GM21528 (cell line): ENCODE measurements around the gene CATSPERB.
"Not testable (repeated sequence)": the region's sequence is repeated elsewhere in the genome, so short reads cannot be mapped to it uniquely, and the experiment has no call there.

Experiments used
- ATAC-seq: cut with Tn5 transposase; IDR thresholded peaks from one replicate; pipeline ENCODE4 v1.9.1; 2021; ENCODE audit warnings: mild to moderate bottlenecking, moderate library complexity; ENCODE audit not compliant: unreplicated experiment, low FRiP score

CATSPERB gene

GRCh38 chr14:91739867-91740266 is 8.0 kb upstream of the CATSPERB start:
- ATAC-seq: not testable (repeated sequence)

GRCh38 chr14:91737619-91738018 is 5.7 kb upstream of the CATSPERB start:
- ATAC-seq: no peak

- no peak for ATAC-seq
These were observed 1.1 kb upstream of the CATSPERB start for GRCh38 chr14:91732859-91733477.

GRCh38 chr14:91732439-91732838 is 553 bp upstream of the CATSPERB start:
- no peak for ATAC-seq

GRCh38 chr14:91731018-91731417 is 868 bp downstream of the CATSPERB start:
- ATAC-seq: no peak

GRCh38 chr14:91729756-91730155 is 2.1 kb downstream of the CATSPERB start:
- no peak for ATAC-seq

GRCh38 chr14:91728616-91729183 is 3.2 kb downstream of the CATSPERB start:
- ATAC-seq: no peak

GRCh38 chr14:91727121-91727520 is 4.8 kb downstream of the CATSPERB start:
- no peak for ATAC-seq

- no peak for ATAC-seq
These were observed 8.4 kb downstream of the CATSPERB start for GRCh38 chr14:91723501-91723900.

- no peak for ATAC-seq
These were observed 9.5 kb downstream of the CATSPERB start for GRCh38 chr14:91722386-91722785.

- no peak for ATAC-seq
These were observed 12.0 kb downstream of the CATSPERB start for GRCh38 chr14:91719839-91720238.

- ATAC-seq: no peak
These were observed 14.9 kb downstream of the CATSPERB start for GRCh38 chr14:91716999-91717398.

- ATAC-seq: no peak
These were observed 17.1 kb downstream of the CATSPERB start for GRCh38 chr14:91714805-91715204.

GRCh38 chr14:91708795-91709194 is 23.1 kb downstream of the CATSPERB start:
- ATAC-seq: no peak

- ATAC-seq: no peak
These were observed 24.9 kb downstream of the CATSPERB start for GRCh38 chr14:91706996-91707395.

- no peak for ATAC-seq
These were observed 37.2 kb downstream of the CATSPERB start for GRCh38 chr14:91694643-91695042.

- ATAC-seq: no peak
These were observed 38.5 kb downstream of the CATSPERB start for GRCh38 chr14:91693346-91693745.

- no peak for ATAC-seq
These were observed 39.8 kb downstream of the CATSPERB start for GRCh38 chr14:91692075-91692474.

GRCh38 chr14:91689608-91690007 is 42.3 kb downstream of the CATSPERB start:
- no peak for ATAC-seq

- ATAC-seq: not testable (repeated sequence)
These were observed 44.5 kb downstream of the CATSPERB start for GRCh38 chr14:91687436-91687835.

- no peak for ATAC-seq
These were observed 46.3 kb downstream of the CATSPERB start for GRCh38 chr14:91685600-91685999.

- ATAC-seq: no peak
These were observed 49.9 kb downstream of the CATSPERB start for GRCh38 chr14:91681893-91682563.
